Measurements from ENCODE around the gene BFSP2.

DNA sequence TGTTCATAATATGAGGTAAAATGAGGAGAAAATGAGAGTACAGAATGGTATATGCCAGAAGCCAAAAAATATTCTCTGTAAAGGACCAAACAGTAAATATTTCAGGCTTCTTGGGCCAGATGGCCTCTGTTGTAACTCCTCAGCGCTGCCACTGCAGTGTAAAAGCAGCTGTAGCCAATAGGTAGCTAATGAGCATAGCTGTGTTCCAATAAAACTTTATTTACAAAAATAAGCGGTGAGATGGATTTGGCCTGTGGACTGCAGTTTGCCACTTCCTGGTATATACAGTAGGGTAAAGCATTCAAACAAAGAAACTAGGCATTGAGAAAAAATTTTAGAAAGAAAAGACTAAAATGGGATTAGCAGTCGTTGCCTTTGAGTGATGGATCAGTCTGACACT is 51.5 kb downstream of the BFSP2 start:
- TF ChIP-seq CTCF (IDR thresholded peaks at IDR 0.05) (no peak), POLR2A (IDR thresholded peaks at IDR 0.05) (no peak), EP300 (IDR thresholded peaks at IDR 0.05) (no peak)
